ENCODE results near the gene PLK2.

DNA sequence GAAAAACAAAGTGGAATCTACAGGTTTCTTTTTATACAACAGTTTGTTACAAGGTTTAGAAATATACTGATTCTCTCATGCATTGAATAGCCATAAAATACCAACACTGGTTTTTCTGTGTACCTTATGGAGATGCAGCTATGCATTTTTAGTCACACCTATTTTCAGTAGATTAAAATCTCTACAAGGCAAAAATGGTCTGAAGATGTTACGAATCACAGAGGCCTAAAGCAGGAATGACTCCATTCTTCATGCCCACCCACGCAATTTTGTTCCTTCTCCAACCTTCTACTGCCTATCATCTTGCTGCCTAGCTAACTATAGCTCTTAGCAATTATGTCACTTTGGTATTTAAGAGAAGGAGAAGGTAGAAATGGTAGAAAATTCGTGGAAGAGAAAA, 9.9 kb downstream of the PLK2 start:
- TF ChIP-seq, protein P1, sequence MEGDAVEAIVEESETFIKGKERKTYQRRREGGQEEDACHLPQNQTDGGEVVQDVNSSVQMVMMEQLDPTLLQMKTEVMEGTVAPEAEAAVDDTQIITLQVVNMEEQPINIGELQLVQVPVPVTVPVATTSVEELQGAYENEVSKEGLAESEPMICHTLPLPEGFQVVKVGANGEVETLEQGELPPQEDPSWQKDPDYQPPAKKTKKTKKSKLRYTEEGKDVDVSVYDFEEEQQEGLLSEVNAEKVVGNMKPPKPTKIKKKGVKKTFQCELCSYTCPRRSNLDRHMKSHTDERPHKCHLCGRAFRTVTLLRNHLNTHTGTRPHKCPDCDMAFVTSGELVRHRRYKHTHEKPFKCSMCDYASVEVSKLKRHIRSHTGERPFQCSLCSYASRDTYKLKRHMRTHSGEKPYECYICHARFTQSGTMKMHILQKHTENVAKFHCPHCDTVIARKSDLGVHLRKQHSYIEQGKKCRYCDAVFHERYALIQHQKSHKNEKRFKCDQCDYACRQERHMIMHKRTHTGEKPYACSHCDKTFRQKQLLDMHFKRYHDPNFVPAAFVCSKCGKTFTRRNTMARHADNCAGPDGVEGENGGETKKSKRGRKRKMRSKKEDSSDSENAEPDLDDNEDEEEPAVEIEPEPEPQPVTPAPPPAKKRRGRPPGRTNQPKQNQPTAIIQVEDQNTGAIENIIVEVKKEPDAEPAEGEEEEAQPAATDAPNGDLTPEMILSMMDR (IDR thresholded peaks at IDR 0.05), result no peak
- no peak for TF ChIP-seq SIN3A (IDR thresholded peaks at IDR 0.05; ENCODE audit: borderline replicate concordance, insufficient read depth, low read depth, low read length)

Measured in Panc1 (cell line).